ENCODE results near the gene LANCL3.

- TF ChIP-seq CTCF (IDR thresholded peaks at IDR 0.05) (no peak), EP300 (IDR thresholded peaks at IDR 0.05) (no peak), POLR2A (IDR thresholded peaks at IDR 0.05) (no peak)
Measured at GRCh38 chrX:37672563-37672962, 101.1 kb downstream of the LANCL3 start.

Measured in suprapubic skin (tissue), 3 donors.